ENCODE measurements around the gene ASB9. TPM values are rescaled to one million over a fixed set of nuclear protein-coding genes. Genes with fewer than 3 reads are reported as not detected.
"Not testable (repeated sequence)": the region's sequence is repeated elsewhere in the genome, so short reads cannot be mapped to it uniquely, and the experiment has no call there.

Gene ASB9
- total RNA-seq, 4 donors from 2014 or later = 1.9 to 4.0 (median 2.7) TPM

GRCh38 chrX:15274946-15275345 lies 5.1 kb upstream of the ASB9 start:
- TF ChIP-seq CTCF (IDR thresholded peaks at IDR 0.05) = no peak
- no peak for DNase-seq (ENCODE audit: low spot score)
- ATAC-seq (ENCODE audit: low FRiP score) = no peak

DNA sequence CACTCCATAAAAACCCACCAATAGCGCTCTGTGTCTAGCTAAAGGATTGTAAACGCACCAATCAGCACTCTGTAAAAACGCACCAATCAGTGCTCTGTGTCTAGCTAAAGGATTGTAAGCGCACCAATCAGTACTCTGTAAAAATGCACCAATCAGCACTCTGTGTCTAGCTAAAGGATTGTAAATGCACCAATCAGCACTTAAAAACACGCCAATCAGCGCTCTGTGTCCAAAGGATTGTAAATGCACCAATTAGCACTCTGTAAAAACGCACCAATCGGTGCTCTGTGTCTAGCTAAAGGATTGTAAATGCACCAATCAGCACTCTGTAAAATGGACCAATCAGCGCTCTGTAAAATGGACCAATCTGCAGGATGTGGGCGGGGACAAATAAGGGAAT lies 3.4 kb upstream of the ASB9 start:
- not testable (repeated sequence) for ATAC-seq (ENCODE audit: low FRiP score)

DNA sequence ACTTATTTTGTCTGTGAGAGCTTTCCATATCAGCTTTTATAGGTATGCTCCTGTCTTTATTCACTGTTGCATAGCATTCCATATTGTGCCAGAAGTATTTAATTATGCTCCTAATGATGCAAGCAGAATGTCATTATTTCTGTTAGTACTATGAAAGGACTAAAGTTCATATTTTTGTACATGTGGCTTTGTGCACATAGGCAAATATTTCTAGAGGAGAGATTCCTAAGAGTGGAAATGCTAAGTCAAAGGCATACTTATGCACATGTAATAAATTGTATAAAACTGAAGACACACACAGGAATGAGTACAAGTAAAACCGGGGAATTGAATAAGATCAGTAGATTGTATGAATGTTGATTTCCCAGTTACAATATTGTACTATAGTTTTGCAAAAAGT lies 1.9 kb upstream of the ASB9 start:
- TF ChIP-seq CTCF (IDR thresholded peaks at IDR 0.05) = no peak
- ATAC-seq (ENCODE audit: low FRiP score) = no peak
- DNase-seq (ENCODE audit: low spot score) = no peak

More for the DNA sequence above, 3.4 kb upstream of the ASB9 start:
- not testable (repeated sequence) for DNase-seq (ENCODE audit: low spot score)

DNA sequence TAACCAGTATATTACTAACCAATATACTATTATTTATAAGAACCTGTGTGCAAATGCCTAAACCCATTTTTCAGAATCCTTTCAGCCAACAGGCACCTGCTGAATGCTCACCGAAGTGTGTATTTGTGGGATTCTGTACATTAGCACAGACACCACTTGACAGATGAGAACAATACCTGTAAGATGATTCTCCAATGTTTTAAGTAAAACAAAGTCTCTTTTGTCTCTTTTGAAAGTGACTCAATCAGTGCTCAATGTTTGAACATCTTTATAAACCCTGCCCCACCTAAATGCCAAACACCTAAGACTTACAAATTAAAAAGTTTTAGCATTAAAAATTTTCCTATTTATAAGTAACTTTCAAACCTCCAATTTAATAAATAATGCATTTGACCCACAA lies 763 bp downstream of the ASB9 start:
- ATAC-seq (ENCODE audit: low FRiP score) (no peak), DNase-seq (ENCODE audit: low spot score) (no peak)
- no peak for TF ChIP-seq CTCF (IDR thresholded peaks at IDR 0.05)

GRCh38 chrX:15254852-15255251 lies 15.0 kb downstream of the ASB9 start:
- ATAC-seq (ENCODE audit: low FRiP score) (no peak), DNase-seq (ENCODE audit: low spot score) (no peak)
- TF ChIP-seq CTCF (IDR thresholded peaks at IDR 0.05) = no peak

DNA sequence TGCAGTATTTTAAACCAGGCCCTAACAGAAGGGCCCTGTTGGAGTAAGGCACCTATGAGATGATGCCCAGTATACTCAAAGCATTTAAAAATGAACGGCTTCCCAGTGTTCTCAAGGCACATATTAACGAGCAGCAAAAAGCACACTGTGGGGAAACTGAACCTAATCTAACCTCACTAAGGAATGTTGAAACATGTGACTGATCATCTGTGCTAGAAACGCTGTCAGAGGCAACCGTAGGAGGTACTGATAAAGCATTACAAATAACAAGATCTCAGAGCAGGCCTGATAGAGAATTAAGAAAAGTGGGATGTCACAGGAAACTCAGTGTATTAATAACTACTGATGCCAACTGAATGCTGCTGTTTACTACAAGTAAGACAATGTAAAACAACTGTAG lies 24.0 kb downstream of the ASB9 start:
- DNase-seq (ENCODE audit: low spot score) (no peak), ATAC-seq (ENCODE audit: low FRiP score) (no peak)
- TF ChIP-seq CTCF (IDR thresholded peaks at IDR 0.05) = no peak

GRCh38 chrX:15244421-15244820 lies 25.5 kb downstream of the ASB9 start:
- DNase-seq (ENCODE audit: low spot score) = no peak
- no peak for ATAC-seq (ENCODE audit: low FRiP score)
- no peak for TF ChIP-seq CTCF (IDR thresholded peaks at IDR 0.05)
